GM21367 (cell line): ENCODE measurements around the gene DHPS.
"Not testable (repeated sequence)": the region's sequence is repeated elsewhere in the genome, so short reads cannot be mapped to it uniquely, and the experiment has no call there.

Experiments used
- ATAC-seq: cut with Tn5 transposase; IDR thresholded peaks from one replicate; pipeline ENCODE4 v1.9.1; 2021; ENCODE audit not compliant: unreplicated experiment

DHPS gene

GRCh38 chr19:12647490-12648071 is 34.1 kb downstream of the DHPS start:
- no peak for ATAC-seq

GRCh38 chr19:12647047-12647446 is 34.6 kb downstream of the DHPS start:
- no peak for ATAC-seq

GRCh38 chr19:12646551-12646950 is 35.1 kb downstream of the DHPS start:
- no peak for ATAC-seq

GRCh38 chr19:12643716-12644115 is 38.0 kb downstream of the DHPS start:
- ATAC-seq, result not testable (repeated sequence)

- ATAC-seq, result no peak
These were observed 39.2 kb downstream of the DHPS start for GRCh38 chr19:12642506-12642905.

- no peak for ATAC-seq
These were observed 40.2 kb downstream of the DHPS start for GRCh38 chr19:12641456-12641855.

GRCh38 chr19:12639901-12640613 is 41.6 kb downstream of the DHPS start:
- no peak for ATAC-seq

- no peak for ATAC-seq
These were observed 43.0 kb downstream of the DHPS start for GRCh38 chr19:12638611-12639182.

GRCh38 chr19:12636631-12637030 is 45.0 kb downstream of the DHPS start:
- ATAC-seq, result no peak

- ATAC-seq, result no peak
These were observed 52.5 kb downstream of the DHPS start for GRCh38 chr19:12629215-12629614.

- no peak for ATAC-seq
These were observed 53.3 kb downstream of the DHPS start for GRCh38 chr19:12628040-12629022.

GRCh38 chr19:12626958-12627357 is 54.7 kb downstream of the DHPS start:
- no peak for ATAC-seq
